SK-N-MC (cell line): Measurements from ENCODE around the gene GREB1.

Source experiments
- EZH2 ChIP-seq: fragments of 200-600 bp; sonication (generic); IDR thresholded peaks from one replicate; pipeline ENCODE4 v1.6.1; 2017; ENCODE audit warnings: antibody characterized with exemption
- POLR2AphosphoS5 ChIP-seq: IDR thresholded peaks from 2 replicates; pipeline ENCODE4 v1.6.1; 2012; ENCODE audit warnings: mild to moderate bottlenecking, low read depth, low read length, borderline replicate concordance

- TF ChIP-seq POLR2AphosphoS5 (no peak), EZH2 (no peak)
These were observed 27.0 kb downstream of the GREB1 start for GRCh38 chr2:11560806-11561205.
